ELR (cell line): Measurements from ENCODE around the gene AMPH.
"Not testable (repeated sequence)": the region's sequence is repeated elsewhere in the genome, so short reads cannot be mapped to it uniquely, and the experiment has no call there.

Experiments
- DNase-seq: peaks from one replicate; pipeline ENCODE4 v3.0.0-alpha.2; 2015; ENCODE audit warnings: low read depth

Gene AMPH

DNA sequence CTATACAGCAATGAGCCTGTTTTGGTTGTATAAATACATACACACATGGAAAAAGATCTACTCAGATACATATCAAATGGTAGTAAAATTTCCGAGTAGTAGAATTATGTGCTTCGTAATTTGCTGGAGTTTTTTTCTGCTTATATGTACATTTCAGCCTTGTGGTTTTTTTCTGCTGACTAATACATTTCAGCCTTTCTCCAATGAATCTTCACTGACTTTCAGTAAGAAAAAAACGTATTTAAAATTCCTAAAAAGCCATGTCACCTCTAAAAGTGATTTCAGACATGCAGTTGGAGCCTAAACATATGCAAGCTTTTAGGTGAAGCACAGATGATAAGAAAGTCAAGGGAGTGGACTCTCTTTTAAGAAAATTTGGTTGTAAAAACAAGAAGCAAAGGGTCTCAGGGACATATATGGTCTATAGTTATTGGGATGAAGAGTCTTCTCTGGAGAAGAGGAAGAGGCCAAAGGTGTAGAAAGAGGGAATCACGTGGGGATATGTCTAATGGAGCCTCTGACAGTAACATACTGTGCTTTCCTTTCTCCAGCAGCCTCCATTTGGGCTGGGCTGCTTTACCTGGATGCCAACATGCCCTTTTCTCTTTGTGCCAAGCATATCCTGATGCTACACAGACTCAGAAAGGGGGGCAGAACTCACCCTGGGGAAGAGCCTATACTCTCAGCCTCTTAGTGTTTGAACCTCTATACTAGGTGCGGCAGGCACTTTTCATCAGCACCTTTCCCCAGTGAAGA is 2.4 kb downstream of the AMPH start:
- peak; percentile 9 for DNase-seq

GRCh38 chr7:38625866-38626265 is 5.3 kb downstream of the AMPH start:
- no peak for DNase-seq

DNA sequence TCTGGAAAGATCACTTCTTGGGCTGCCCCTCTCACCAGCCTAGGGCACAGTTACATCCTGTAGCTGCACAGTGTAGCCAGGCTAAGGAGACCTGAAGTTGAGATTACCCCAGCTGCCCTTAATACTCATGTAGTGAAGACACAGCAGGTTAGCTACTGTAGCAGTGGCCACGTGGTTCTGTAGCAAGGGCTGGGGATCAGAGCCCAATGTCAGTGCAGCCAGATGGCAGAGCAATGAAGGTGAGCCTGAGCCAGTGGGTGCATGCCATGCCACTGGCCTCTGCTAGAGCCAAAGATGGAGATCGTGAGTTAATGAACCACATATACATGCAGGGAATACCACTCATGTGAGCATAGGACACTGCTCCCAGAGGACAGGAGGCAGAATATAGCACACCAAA is 15.5 kb downstream of the AMPH start:
- DNase-seq, result no peak

DNA sequence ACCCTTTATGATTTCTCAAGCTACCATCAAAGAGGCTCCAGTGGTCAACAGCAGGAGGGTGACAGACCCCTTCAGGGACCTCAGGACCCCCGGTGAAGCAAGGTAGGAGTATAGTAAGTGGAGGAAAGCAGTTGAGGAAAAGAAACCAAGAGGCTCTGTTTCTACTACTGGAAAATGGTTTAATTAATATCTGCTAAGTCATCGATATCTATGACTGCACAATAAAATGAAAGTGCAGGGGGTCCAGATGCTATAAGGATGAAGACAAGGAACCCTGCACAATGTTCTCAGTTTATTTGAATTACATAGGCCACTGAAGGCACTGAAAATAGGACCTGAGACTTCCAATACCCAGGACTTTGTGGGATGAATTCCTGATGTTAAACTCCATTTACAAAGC is 23.7 kb downstream of the AMPH start:
- no peak for DNase-seq

- DNase-seq, result no peak
Observed at GRCh38 chr7:38600741-38601140, 30.4 kb downstream of the AMPH start.

- DNase-seq, result no peak
Observed at GRCh38 chr7:38594949-38595348, 36.2 kb downstream of the AMPH start.

- DNase-seq, result no peak
Observed at GRCh38 chr7:38592737-38593288, 38.4 kb downstream of the AMPH start.

GRCh38 chr7:38585572-38586354 is 45.4 kb downstream of the AMPH start:
- DNase-seq, result no peak

- DNase-seq, result peak; percentile 7
Observed at GRCh38 chr7:38584443-38585210, 46.5 kb downstream of the AMPH start.

DNA sequence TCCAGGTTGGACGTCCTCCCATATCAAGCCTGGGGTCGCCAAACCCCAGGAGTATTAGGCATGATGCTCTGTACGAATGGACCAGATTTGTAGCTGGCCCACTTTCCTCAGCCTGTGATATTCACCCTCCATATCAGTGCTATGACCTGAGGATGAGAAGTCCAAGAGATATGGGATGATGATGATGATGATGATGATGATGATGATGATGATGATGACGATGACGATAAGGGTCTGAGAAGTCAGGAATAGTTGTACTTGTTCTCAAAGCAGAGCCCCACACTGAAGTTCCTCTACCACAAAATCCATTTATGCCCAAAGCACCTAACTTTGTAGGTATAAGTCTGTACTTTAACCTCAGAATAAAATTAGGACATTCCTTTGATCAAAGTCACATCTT is 50.7 kb downstream of the AMPH start:
- DNase-seq, result no peak

DNA sequence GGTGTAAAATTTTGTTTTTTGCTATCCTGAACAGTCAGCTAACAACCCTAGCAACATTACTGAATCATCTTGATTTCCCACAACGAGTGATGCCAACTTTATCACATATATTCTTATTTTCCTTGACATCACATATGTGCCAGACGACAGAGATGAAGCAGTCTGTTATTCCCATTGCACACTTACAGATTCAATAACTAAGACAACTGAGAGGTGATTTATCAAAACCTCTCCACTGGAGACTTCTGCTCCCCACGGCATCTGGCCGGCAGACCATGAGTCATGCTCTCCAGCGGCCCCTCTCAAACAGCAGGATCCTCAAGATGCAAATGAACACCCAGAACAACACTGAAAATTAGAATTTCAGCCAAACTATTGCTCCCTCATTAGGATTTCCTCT is 57.1 kb downstream of the AMPH start:
- DNase-seq, result no peak

DNA sequence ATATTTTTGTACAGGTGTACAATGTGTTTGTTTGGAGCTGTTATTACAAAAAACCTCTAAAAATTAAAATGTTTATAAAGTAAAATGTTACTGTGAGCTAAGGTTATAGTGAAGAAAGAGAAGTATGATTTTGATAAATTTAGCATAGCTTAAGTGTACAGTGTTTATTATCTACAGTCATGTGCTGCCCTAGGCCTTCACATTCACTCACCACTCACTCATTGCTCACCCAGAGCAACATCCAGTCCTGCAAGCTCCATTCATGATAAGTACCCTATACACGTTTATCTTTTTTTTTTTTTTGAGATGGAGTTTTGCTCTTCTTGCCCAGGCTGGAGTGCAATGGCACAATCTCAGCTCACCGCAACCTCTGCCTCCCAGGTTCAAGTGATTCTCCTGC is 59.6 kb downstream of the AMPH start:
- DNase-seq, result not testable (repeated sequence)

DNA sequence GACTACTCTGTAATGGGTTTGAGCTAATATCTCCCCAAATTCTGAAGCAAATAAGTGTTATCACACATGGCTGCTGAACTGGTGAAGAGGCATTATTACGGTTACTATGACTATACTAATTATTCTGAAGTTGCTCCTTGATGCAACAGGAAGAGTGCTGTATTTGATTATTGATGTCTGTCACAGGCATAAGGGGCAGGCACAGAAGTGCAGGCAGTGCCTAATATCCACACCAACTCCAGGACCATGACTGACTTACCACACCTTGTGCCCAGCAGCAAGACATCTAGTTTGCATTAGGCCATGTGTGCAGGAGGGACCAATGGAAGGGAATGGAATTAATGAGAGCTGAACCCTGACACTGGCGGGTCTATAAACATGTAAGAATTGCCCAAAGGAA is 62.7 kb downstream of the AMPH start:
- no peak for DNase-seq

- no peak for DNase-seq
Observed at GRCh38 chr7:38565289-38565688, 65.9 kb downstream of the AMPH start.

DNA sequence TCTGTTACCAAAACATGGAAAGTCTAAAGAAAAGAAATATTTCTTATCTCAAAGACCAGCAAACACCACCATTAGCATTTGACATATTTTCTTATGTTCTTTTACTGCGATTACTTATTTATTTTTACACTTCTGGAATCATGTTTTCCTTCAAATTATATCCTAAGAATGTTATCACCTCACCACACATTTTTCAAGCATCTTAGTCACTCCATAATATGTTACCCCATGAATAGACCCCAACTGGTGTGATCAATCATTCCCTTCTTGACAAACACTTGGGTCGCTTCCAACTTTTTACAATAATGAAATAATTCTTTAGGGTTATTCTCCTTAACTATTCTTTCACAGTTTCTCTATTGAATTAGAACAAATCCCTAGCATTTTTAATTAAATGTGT is 67.4 kb downstream of the AMPH start:
- DNase-seq, result no peak

- DNase-seq, result peak; percentile 8
Observed at GRCh38 chr7:38561166-38561565, 70.0 kb downstream of the AMPH start.

GRCh38 chr7:38558761-38559345 is 72.3 kb downstream of the AMPH start:
- no peak for DNase-seq

- DNase-seq, result no peak
Observed at GRCh38 chr7:38554586-38554985, 76.6 kb downstream of the AMPH start.

DNA sequence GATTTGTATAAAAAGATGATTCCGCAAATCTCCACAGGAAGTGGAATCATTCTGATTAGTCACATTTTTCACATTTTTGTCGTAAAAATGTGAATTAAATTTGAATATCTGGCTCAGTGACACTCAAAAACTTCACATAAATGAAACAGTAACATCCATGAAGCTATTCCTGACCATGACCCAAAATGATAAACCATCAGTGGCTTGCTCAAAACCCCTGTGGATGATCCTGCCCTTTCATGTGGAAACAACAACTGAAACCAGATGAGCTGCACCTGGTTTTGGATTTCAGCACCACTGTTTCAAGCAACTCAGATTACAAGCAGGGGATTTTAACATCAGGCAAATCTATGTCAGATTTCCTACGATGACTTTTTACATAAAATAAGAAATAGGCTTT is 80.3 kb downstream of the AMPH start:
- DNase-seq, result no peak

GRCh38 chr7:38548605-38549004 is 82.6 kb downstream of the AMPH start:
- DNase-seq, result no peak

- DNase-seq, result no peak
Observed at GRCh38 chr7:38546763-38547162, 84.4 kb downstream of the AMPH start.

DNA sequence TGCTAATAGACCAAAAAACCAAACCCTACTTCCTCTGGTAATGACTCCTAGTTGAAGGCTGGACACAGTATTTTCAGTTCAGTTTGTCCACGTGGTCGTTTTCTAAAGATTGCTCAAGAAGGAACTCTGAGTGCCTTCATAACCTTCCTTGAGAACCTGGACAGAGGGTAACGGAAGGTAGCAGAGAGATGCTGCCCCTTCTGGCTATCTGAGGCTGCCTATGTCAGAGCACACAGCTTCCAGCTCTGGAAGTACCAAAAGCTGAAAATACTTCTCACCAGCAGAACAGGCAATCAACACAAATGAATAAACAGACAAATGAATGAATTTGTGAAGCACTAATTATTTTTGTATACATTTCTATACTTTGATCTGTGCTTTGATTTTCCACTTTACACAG is 85.2 kb downstream of the AMPH start:
- no peak for DNase-seq
